NCI-H2107 (cell line): Measurements from ENCODE around the gene FRYL.
"Not testable (repeated sequence)": the region's sequence is repeated elsewhere in the genome, so short reads cannot be mapped to it uniquely, and the experiment has no call there.

Experiments
- DNase-seq: peaks from one replicate; lab custom pipeline; 2025; lab: John Stamatoyannopoulos, UW

FRYL gene

DNA sequence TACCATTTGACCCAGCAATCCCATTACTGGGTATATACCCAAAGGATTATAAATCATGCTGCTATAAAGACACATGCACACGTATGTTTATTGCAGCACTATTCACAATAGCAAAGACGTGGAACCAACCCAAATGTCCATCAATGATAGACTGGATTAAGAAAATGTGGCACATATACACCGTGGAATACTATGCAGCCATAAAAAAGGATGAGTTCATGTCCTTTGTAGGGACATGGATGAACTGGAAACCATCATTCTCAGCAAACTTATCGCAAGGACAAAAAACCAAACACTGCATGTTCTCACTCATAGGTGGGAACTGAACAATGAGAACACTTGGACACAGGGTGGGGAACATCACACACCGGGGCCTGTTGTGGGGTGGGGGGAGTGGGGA lies 34.9 kb downstream of the FRYL start:
- DNase-seq: not testable (repeated sequence)

GRCh38 chr4:48742412-48742811 lies 37.7 kb downstream of the FRYL start:
- no peak for DNase-seq

DNA sequence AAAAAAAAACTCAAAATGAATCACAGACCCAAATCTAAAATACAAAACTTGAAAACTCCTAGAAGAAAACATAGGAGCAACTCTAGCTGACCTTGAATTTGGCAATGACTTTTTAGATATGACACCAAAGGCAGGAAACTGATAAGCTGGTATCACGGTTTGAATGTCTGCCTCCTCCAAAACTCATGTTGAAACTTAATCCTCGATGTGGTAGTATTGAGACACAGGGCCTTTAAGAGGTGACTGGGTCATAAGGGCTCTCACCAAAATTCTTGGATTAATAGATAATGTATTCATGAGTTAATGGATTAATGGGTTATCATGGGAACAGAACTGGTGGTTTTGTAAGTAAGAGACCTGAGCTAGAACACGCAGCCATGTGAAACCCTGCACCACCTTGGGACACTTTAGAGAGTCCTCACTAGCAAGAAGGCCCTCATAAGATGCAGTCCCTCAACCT lies 40.5 kb downstream of the FRYL start:
- DNase-seq: no peak

DNA sequence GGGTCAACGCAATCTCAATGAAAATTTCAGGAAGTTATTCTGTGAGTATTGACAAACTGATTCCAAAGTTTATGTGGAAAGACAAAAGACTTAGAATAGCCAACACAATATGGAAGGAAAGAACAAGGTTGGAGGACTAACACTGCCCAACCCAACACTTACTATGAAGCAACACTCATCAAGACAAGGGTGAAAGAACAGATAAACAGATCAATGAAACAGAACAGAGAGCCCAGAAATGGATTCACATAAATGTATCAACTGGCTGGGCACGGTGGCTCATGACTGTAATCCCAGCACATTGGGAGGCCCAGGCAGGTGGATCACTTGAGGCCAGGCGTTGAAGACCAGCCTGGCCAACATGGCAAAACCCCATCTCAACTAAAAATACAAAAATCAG lies 41.2 kb downstream of the FRYL start:
- DNase-seq: no peak

DNA sequence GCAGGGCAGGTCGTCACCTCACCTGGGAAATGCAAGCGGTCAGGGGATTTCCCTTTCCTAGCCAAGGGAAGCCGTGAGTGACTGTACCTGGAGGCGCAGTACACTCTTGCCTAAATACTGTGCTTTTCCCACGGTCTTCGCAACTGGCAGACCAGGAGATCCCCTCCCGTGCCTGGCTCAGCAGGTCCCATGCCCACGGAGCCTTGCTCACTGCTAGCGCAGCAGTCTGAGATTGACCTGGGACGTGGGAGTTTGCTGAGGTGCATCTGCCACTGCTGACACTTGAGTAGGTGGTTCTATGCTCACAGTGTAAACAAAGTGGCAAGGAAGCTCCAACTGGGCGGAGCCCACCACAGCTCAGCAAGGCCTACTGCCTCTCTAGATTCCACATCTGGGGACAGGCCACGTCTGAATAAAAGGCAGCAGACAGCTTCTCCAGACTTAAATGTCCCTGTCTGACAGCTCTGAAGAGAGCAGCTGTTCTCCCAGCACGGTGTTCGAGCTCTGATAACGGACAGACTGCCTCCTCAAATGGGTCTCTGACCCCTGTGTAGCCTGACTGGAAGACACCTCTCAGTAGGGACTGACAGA lies 51.1 kb downstream of the FRYL start:
- not testable (repeated sequence) for DNase-seq

DNA sequence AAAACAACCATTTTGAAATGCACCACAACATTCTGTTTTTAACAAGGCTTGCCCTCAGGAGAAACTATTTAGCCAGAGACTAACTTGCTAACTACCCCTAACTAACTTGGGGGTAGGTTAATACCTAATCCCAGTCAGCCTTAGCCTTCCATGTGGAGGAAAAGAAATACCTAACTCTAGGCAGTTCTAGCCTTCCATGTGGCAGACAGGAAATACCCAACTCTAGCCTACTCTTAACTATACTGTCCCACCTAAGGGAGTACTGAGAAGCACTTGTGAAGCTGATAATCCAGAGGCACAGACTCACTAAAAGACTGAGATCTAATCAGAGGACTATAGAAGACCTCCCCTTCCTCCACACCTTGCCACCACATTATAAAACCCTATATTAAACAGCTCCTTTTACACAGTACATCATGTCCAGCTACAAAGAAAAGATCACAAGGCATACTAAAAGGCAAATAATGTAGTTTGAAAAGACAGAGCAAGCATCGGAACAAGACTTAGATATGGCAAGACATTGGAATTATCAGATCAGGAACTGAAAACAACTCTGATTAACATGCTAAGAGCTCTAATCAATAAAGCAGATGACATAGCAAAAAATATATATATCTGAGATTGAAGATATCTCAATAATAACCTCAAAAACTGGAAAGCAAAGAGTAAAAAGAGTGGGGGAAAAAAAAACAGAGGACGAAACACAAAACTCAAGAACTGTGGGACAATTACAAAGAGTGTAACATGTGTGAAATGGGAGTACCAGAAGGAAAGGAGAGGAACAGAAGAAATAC lies 52.2 kb downstream of the FRYL start:
- no peak for DNase-seq

DNA sequence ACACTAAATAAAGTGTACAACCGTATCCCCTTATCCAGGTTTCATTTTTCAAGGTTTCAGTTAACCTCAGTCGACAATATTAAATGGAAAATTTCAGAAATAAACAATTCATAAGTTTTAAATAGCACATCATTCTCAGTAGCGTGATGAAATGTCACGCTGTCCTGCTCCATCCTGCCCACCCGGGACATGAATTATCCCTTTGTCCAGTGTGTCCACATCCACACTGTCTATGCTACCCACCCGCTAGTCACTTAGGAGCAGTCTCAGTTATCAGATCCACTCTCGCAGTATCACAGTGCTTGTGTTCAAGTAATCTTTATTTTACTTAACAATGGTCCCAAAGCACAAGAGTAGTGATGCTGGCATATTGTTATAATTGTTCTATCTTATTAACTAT lies 54.7 kb downstream of the FRYL start:
- DNase-seq: no peak

DNA sequence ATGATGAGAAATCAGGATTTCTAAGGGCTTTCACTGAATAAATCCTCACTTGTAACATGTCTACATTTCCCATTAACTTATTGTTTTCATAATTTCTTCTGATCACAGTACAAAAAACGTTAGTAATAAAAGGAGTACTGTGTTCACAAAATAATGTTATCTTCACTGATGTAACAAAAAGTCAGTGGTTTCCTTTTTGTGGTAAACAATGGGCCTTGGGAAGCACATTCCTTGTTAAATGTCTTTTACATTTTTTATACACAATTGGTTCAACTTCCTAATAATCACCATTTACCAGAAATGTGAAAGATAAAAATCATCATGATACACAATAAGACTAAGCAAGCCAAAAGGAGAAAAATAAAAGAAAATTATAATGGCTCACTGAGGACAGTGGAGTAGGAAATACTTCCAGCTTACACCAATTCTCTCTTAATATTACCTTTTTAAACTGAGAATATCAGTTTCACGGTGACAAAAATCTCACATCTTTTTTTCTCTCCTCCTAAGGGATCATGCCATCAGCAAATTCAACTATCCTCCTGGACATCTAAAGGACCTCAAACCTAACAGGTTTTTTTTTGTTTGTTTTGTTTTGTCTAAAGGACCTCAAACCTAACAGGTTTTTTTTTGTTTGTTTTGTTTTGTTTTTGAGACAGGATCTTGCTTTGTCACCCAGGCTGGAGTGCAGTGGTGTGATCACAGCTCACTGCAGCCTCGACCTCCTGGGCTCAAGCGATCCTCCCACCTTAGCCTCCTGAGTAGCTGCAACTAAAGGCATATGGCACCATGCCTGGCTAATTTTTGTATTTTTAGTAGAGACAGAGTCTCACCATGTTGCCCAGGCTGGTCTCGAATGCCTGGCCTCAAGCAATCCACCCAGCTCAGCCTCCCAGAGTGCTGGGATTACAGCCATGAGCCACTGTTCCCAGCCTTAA lies 57.3 kb downstream of the FRYL start:
- no peak for DNase-seq

DNA sequence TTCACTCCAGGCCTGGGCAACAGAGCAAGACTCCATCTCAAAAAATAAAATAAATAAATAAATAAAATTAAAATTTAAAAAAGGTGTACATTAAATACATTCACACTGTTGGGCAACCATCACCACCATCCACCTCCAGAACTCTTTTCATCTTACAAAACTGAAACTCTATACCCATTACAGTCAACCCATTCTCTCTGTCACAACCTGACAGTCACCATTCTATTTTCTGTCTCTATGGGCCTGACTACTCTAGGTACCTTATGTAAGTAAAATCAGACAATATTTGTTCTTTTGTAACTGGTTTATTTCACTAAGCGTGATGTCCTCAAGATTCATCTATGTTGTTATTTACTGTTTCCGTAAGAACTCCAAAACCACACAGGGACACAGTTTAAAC lies 59.6 kb downstream of the FRYL start:
- no peak for DNase-seq

DNA sequence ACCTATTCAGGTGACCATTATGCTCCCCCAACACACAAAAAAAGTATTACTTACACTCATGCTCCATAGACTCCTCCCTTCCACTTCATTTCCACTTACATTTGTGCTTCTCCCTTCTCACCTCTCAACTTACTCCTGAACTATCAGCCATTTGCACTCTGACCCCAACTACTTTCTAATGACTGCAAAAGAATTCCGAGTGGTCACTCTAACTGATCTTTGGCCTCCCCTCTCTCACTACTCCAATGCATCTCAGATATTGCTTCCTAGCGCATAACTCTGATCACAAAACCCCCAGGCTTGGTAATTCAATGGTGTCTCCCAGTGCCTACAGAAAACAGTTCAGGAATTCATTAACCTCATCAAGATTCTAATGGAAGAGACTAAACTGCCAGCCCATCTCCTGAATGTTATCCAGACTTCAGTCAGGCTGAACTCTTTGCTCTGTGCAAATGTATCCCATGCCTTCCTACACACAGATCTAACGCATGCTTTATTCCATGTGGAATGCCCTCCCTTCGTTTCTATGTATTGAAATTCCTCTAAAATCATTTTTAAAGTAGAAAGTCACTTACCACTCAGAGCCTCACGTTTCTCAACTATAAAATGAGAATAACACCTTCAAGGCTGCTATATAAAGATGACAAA lies 61.1 kb downstream of the FRYL start:
- DNase-seq: no peak

DNA sequence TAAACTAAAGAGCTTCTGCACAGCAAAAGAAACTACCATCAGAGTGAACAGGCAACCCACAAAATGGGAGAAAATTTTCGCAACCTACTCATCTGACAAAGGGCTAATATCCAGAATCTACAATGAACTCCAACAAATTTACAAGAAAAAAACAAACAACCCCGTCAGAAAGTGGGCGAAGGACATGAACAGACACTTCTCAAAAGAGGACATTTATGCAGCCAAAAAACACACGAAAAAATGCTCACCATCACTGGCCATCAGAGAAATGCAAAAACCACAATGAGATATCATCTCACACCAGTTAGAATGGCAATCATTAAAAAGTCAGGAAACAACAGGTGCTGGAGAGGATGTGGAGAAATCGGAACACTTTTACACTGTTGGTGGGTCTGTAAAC lies 63.8 kb downstream of the FRYL start:
- not testable (repeated sequence) for DNase-seq

DNA sequence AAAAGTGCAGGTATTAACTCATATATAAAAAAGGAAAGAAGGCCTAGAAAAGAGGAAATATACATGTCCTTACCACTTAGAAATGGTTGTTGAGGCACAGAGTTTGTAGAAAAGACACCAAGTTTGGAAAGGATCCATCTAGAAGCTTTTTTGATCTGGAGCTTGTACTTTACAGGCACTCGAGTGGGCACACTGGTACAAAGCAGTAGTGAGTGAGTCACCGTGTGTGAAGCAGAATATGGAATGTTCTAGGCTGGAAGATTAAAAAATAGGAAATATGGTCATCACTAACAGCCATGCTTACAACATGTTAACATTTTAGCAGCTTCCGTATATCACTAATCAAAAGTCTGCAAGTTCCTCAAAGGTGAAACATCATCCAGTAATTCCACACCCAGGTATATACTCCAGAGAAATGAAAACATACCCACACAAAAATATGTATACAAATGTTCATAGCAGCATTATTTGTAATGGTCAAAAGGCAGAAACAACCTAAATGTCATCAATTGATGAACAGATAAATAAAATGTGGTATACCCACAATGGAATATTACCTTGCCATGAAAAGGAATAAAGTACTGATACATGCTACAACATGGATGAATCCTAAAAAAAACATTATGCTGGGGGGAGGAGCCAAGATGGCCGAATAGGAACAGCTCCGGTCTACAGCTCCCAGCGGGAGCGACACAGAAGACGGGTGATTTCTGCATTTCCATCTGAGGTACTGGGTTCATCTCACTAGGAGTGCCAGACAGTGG lies 69.5 kb downstream of the FRYL start:
- DNase-seq: no peak

DNA sequence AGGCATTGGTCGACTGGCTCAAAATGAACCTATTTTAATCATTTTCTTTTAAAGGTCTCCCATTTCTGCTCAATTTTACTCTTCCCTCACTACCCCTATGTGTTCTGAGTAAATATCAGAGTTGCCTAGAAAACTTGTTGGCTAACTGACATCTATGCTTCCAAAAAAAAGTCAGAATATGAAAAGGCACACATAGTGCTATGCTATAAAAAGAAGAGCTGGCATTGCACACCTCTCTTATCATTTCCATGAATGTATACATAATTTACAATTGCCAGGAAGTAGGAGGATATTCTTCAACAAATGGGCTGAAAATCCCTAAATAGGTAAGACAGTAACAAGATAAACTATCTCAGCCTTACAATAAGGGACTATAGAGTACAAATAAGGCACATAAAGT lies 70.2 kb downstream of the FRYL start:
- DNase-seq: no peak

- DNase-seq: no peak
Observed at GRCh38 chr4:48708610-48709009, 71.5 kb downstream of the FRYL start.

DNA sequence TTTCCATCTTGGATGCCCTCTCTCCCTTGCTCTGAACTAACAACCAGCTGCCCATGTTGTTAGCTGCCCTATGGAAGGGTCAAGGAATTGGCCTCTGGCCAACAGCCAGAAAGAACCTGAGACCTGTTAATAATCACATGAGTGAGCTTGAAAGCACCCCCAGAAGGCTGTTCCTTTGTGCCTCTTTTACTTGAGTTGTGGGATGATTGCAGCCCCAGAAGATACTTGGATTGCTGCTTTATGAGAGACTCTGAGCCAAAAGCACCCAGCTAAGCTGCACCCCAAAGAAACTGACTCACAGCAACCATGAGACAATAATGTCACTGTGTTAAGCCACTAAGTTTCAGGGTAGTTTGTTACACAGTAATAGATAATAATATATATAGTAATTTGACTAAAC lies 73.3 kb downstream of the FRYL start:
- DNase-seq: no peak

GRCh38 chr4:48705609-48706008 lies 74.5 kb downstream of the FRYL start:
- DNase-seq: no peak

- DNase-seq: no peak
Observed at GRCh38 chr4:48704091-48704802, 75.8 kb downstream of the FRYL start.

GRCh38 chr4:48699475-48699874 lies 80.6 kb downstream of the FRYL start:
- DNase-seq: no peak

DNA sequence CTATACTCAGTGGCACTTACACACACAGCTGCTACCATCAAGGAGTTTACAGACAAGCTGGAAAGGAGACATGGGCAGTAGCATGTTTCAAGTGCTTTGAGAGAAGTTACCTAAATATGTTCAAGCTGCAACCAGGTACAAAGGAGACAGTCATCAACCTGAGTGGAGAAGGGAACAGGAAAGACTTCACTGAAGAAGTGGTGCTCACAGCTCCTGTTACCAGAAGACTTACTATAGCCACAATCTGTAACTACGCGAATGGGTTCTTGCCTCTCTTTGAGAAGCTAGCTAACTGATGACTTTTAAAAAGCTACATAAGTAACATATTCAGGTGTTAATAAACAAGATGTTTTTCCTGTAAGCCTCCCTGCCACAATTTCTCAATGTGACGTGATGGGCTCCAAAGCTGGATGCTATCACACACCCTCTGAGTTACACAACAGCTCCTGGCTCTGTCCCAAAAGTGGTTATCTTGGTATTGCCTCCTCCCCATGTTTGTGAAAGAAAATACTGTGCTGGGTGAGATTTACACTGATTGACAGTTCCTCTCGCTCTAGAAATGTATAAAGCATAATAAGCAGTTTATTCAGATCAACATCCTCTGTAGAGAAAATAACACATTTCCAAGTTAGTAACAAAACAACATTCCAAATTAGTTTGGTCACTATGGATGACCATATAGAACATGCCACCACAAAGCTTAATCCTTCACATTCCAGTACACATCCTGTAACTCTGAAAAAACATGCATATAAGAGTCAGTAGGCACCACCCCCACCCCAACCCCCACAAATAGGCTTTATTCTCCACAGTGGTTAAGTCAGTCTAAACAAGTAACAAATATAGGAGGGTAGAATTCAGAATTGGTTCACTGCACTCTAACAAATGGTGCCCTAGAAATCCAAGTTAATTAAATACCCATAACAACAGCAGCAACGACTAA lies 81.8 kb downstream of the FRYL start:
- DNase-seq: no peak

- not testable (repeated sequence) for DNase-seq
Observed at GRCh38 chr4:48697516-48697915, 82.6 kb downstream of the FRYL start.
